Bronchial epithelial cell (primary cell): ENCODE data around the gene TXNDC8. TPM values are rescaled to one million over a fixed set of nuclear protein-coding genes. Genes with fewer than 3 reads are reported as not detected.

Source experiments
- DNase-seq: peaks from one replicate; pipeline ENCODE4 v3.0.0-alpha.2; 2010; ENCODE audit warnings: low read depth
- FAIRE-seq: peaks from 2 replicates; lab custom pipeline; 2011; peaks lifted over from hg19 to GRCh38; lab: Jason Lieb, UNC
- H3K27me3 ChIP-seq: 2 replicates; pipeline ENCODE4 v1.5.1; 2011; ENCODE audit warnings: low read length; ENCODE audit not compliant: control insufficient read depth, insufficient read depth
- H3K36me3 ChIP-seq: 2 replicates; pipeline ENCODE4 v1.5.1; 2011; ENCODE audit warnings: low read length; ENCODE audit not compliant: control insufficient read depth, insufficient read depth
- H3K4me3 ChIP-seq: 2 replicates; pipeline ENCODE4 v1.5.1; 2011; ENCODE audit warnings: mild to moderate bottlenecking, low read depth, low read length, control low read depth
- total RNA-seq: library from RNA; depleted of rRNA; stranded (reverse); fragments of >200 nt; gene quantifications from 2 replicates; pipeline ENCODE4 v1.2.1, GENCODE V29; 2014
- TF ChIP-seq, protein P1 (sequence below): IDR thresholded peaks from 2 replicates; pipeline ENCODE4 v1.5.1; 2011; ENCODE audit warnings: mild to moderate bottlenecking, moderate library complexity, low read length, control low read depth, inconsistent platforms; ENCODE audit not compliant: insufficient read depth, severe bottlenecking

The TXNDC8 gene
- total RNA-seq, 1 donor from 2014 or later, result not detected

DNA sequence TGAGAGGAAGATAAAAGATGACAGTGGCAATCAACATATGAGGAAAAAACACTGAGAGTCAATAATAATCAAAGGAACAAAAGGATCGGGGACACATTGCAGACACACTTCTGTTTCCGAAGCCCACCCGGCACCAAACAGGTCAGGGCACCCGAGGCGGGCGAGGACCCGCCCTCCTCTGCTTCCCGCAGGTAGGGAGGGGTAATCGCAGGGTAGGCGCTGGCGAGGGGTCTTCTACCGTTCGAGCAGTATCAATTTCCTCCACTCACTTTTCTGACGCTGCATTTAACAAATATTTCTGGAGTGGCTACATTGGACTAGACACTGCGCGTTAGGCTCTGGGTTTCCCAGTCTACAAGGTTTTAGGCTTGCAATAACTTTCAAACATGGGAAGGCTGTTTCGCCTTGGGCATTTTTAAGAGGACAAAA, 82.6 kb downstream of the TXNDC8 start:
- H3K4me3 ChIP-seq, result peak overlapping the region; percentile 94
- no peaks in the 10 kb centered on the region for H3K27me3 ChIP-seq
- FAIRE-seq, result no peak
- H3K36me3 ChIP-seq, result peaks cover 2% of the 10 kb centered on the region
- TF ChIP-seq, protein P1, sequence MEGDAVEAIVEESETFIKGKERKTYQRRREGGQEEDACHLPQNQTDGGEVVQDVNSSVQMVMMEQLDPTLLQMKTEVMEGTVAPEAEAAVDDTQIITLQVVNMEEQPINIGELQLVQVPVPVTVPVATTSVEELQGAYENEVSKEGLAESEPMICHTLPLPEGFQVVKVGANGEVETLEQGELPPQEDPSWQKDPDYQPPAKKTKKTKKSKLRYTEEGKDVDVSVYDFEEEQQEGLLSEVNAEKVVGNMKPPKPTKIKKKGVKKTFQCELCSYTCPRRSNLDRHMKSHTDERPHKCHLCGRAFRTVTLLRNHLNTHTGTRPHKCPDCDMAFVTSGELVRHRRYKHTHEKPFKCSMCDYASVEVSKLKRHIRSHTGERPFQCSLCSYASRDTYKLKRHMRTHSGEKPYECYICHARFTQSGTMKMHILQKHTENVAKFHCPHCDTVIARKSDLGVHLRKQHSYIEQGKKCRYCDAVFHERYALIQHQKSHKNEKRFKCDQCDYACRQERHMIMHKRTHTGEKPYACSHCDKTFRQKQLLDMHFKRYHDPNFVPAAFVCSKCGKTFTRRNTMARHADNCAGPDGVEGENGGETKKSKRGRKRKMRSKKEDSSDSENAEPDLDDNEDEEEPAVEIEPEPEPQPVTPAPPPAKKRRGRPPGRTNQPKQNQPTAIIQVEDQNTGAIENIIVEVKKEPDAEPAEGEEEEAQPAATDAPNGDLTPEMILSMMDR, result no peak
- no peak for DNase-seq

DNA sequence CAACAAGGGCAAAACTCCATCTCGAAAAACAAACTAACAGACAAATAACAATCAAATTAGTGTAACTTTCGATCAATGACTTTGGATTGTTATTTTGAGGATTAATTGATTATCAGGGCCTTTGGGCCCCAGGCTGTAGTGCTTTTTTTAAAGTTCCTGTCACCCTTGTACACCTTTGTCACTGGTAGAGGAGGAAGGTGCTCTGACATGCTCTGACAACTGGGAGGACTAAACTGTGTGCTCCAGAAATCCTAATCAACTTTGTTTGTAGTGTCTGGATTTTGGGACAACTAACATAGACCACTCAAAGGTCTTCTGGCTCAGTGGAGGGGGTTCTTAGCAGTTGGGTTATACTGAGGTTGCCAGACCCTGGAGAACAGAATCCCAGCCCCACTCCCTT, 83.2 kb downstream of the TXNDC8 start:
- Histone ChIP-seq H3K4me3 (peak overlapping the region; percentile 94), H3K36me3 (peaks cover 7% of the 10 kb centered on the region), H3K27me3 (no peaks in the 10 kb centered on the region)
- TF ChIP-seq, protein P1, result no peak
- FAIRE-seq (no peak), DNase-seq (no peak)

Other genes starting within 250 kb of the TXNDC8 start
- under 0.01 TPM in 2 replicates for gene C9orf152, start 129.7 kb downstream of the TXNDC8 start, total RNA-seq
- 378 and 504 TPM in 2 replicates for gene TXN, start 81.4 kb downstream of the TXNDC8 start, total RNA-seq
- gene SVEP1, start 241.9 kb upstream of the TXNDC8 start, total RNA-seq, result 0.26 and 1.3 TPM in 2 replicates